SK-N-SH (cell line): ENCODE results near the gene LDHD. TPM values are rescaled to one million over a fixed set of nuclear protein-coding genes. Genes with fewer than 3 reads are reported as not detected.

Source experiments
- CTCF ChIA-PET: fragments of 300-600, 350-600 bp; formaldehyde crosslinking; extraction: SDS; loops from one replicate; lab custom pipeline; 2021; lab: Yijun Ruan, JAX
- POLR2A ChIA-PET: fragments of 350-600 bp; sonication (Branson Sonifier 250); formaldehyde crosslinking; extraction: SDS; loops from one replicate; lab custom pipeline; 2020; ENCODE audit warnings: antibody characterized with exemption, inconsistent platforms; lab: Yijun Ruan, JAX
- DNase-seq: peaks from one replicate; pipeline ENCODE4 v3.0.0; 2012
- H2AFZ ChIP-seq: fragments of 200-600 bp; sonication (generic); 2 replicates; pipeline ENCODE4 v1.8.1; 2016; ENCODE audit warnings: antibody characterized with exemption, mild to moderate bottlenecking, low read depth
- H3F3A ChIP-seq: fragments of 200-600 bp; sonication (generic); replicated peaks from 2 replicates; pipeline ENCODE3; 2016; ENCODE audit warnings: antibody characterized with exemption, mild to moderate bottlenecking; ENCODE audit not compliant: insufficient read depth
- H3K27ac ChIP-seq, 2 experiments: fragments of 200-500 bp in 1 of 2; fragments of 200-600 bp in 1 of 2; sonication (Bioruptor generic) in 1 of 2; sonication (generic), shearing (Covaris generic) in 1 of 2; 2 replicates each; pipeline versions ENCODE4 v1.5.1 to v1.6.1; 2014 to 2016; ENCODE audit warnings: low read depth in 2 of 2, inconsistent platforms in 1 of 2, low read length in 1 of 2, mild to moderate bottlenecking in 1 of 2, mixed read lengths in 1 of 2
- H3K27me3 ChIP-seq: fragments of 200-600 bp; sonication (generic), shearing (Covaris generic); 2 replicates; pipeline ENCODE4 v1.6.1; 2016; ENCODE audit warnings: mixed run types; ENCODE audit not compliant: insufficient read depth
- H3K36me3 ChIP-seq, 2 experiments: fragments of 200-500 bp in 1 of 2; fragments of 200-600 bp in 1 of 2; sonication (Bioruptor generic) in 1 of 2; sonication (generic) in 1 of 2; replicated peaks in 1 of 2; 2 replicates each; pipeline versions ENCODE3 to v1.5.1; 2014 to 2016; ENCODE audit warnings: low read length in 1 of 2, mild to moderate bottlenecking in 1 of 2; ENCODE audit not compliant: insufficient read depth in 2 of 2, control insufficient read depth in 1 of 2
- H3K4me1 ChIP-seq, 2 experiments: fragments of 200-500 bp in 1 of 2; fragments of 200-600 bp in 1 of 2; sonication (Bioruptor generic) in 1 of 2; sonication (generic), shearing (Covaris generic) in 1 of 2; 2 replicates each; pipeline versions ENCODE4 v1.5.1 to v1.6.1; 2014 to 2016; ENCODE audit warnings: low read depth in 1 of 2, low read length in 1 of 2, mixed run types in 1 of 2; ENCODE audit not compliant: insufficient read depth in 2 of 2, control insufficient read depth in 1 of 2
- H3K4me2 ChIP-seq: fragments of 200-600 bp; sonication (generic), shearing (Covaris generic); 2 replicates; pipeline ENCODE4 v1.6.1; 2017; ENCODE audit warnings: mixed run types
- H3K4me3 ChIP-seq, 2 experiments: fragments of 200-500 bp in 1 of 2; fragments of 200-600 bp in 1 of 2; sonication (Bioruptor generic) in 1 of 2; sonication (generic), shearing (Covaris generic) in 1 of 2; 2 replicates each; pipeline versions ENCODE4 v1.5.1 to v1.8.1; 2014 to 2016; ENCODE audit warnings: low read depth in 2 of 2, inconsistent platforms in 1 of 2, low read length in 1 of 2, mild to moderate bottlenecking in 1 of 2, mixed read lengths in 1 of 2, moderate library complexity in 1 of 2
- H3K79me2 ChIP-seq: fragments of 200-600 bp; sonication (generic); 2 replicates; pipeline ENCODE4 v1.8.1; 2017; ENCODE audit warnings: mild to moderate bottlenecking; ENCODE audit not compliant: insufficient read depth
- H3K9ac ChIP-seq: fragments of 200-600 bp; sonication (generic); 2 replicates; pipeline ENCODE4 v1.6.1; 2017; ENCODE audit warnings: mixed run types
- H3K9me2 ChIP-seq: fragments of 200-600 bp; sonication (generic); 2 replicates; pipeline ENCODE4 v1.6.1; 2017; ENCODE audit warnings: mixed run types
- H3K9me3 ChIP-seq: fragments of 200-600 bp; sonication (generic); 2 replicates; pipeline ENCODE4 v1.6.1; 2017; ENCODE audit warnings: mixed run types, mild to moderate bottlenecking, moderate library complexity
- H4K20me1 ChIP-seq: fragments of 200-600 bp; sonication (generic); 2 replicates; pipeline ENCODE4 v1.6.1; 2017; ENCODE audit warnings: mild to moderate bottlenecking, mixed run types; ENCODE audit not compliant: insufficient read depth
- CHD2 ChIP-seq: fragments of 150-350 bp; IDR thresholded peaks from 2 replicates; pipeline ENCODE4 v1.6.1; 2018; ENCODE audit warnings: low read length; ENCODE audit not compliant: partially characterized antibody
- ELF1 ChIP-seq: IDR thresholded peaks from 2 replicates; pipeline ENCODE4 v1.4.0; 2012
- FOSL2 ChIP-seq: IDR thresholded peaks from 2 replicates; pipeline ENCODE4 v1.4.0; 2012; ENCODE audit warnings: low read depth, mild to moderate bottlenecking, moderate library complexity, borderline replicate concordance
- FOXJ3 ChIP-seq: sonication (generic); formaldehyde crosslinking; IDR thresholded peaks from 2 replicates; pipeline ENCODE4 v1.5.1; 2020; ENCODE audit warnings: mild to moderate bottlenecking, missing genetic modification reagents
- FOXM1 ChIP-seq: IDR thresholded peaks from 2 replicates; pipeline ENCODE4 v1.4.0; 2012; ENCODE audit warnings: low read depth, mild to moderate bottlenecking
- GABPA ChIP-seq: IDR thresholded peaks from 2 replicates; pipeline ENCODE4 v1.4.0; 2012; ENCODE audit warnings: low read depth, mild to moderate bottlenecking
- IRF3 ChIP-seq: fragments of 150-350 bp; IDR thresholded peaks from 2 replicates; pipeline ENCODE4 v1.6.1; 2016; ENCODE audit warnings: mild to moderate bottlenecking, low read depth, low read length
- JUND ChIP-seq: IDR thresholded peaks from 2 replicates; pipeline ENCODE4 v1.4.0; 2012
- NFIC ChIP-seq: IDR thresholded peaks from 2 replicates; pipeline ENCODE4 v1.4.0; 2012; ENCODE audit warnings: borderline replicate concordance
- NRF1 ChIP-seq: IDR thresholded peaks from 2 replicates; pipeline ENCODE4 v1.6.1; 2012; ENCODE audit warnings: low read depth, mild to moderate bottlenecking, low read length
- RAD21 ChIP-seq: IDR thresholded peaks from 2 replicates; pipeline ENCODE4 v1.6.1; 2012; ENCODE audit warnings: mild to moderate bottlenecking, low read length
- SIN3A ChIP-seq: IDR thresholded peaks from 2 replicates; pipeline ENCODE4 v1.6.1; 2012; ENCODE audit warnings: low read depth, mild to moderate bottlenecking, low read length, moderate library complexity, borderline replicate concordance
- SMC3 ChIP-seq: IDR thresholded peaks from 2 replicates; pipeline ENCODE4 v1.6.1; 2012; ENCODE audit warnings: low read depth, low read length, improper control_type of control experiment
- TCF12 ChIP-seq: IDR thresholded peaks from 2 replicates; pipeline ENCODE4 v1.4.0; 2012
- USF2 ChIP-seq: fragments of 150-350 bp; IDR thresholded peaks from 2 replicates; pipeline ENCODE4 v1.6.1; 2017; ENCODE audit warnings: antibody characterized with exemption, low read length, low read depth, borderline replicate concordance
- WGBS: methylation state at CpG from one replicate; pipeline ENCODE4 v1.1.6; 2017; ENCODE audit warnings: low lambda C conversion rate; 5-methylcytosine and 5-hydroxymethylcytosine counted together
- polyA plus RNA-seq, 3 experiments: library from polyadenylated mRNA; depleted of rRNA; stranded (reverse); fragments of >200 nt; gene quantifications; 2 replicates each; pipeline ENCODE4 v1.2.3, GENCODE V29; 2012
- TF ChIP-seq, protein P1 (sequence below): IDR thresholded peaks from 2 replicates; pipeline ENCODE4 v1.6.1; 2012; ENCODE audit warnings: mild to moderate bottlenecking, low read depth, low read length, moderate library complexity
- TF ChIP-seq, protein P2 (sequence below): IDR thresholded peaks from 2 replicates; pipeline ENCODE4; 2012

LDHD gene
- polyA plus RNA-seq, 1 of the 3 experiments (the other 2 are of a cell fraction) = 0.53 TPM

- Histone ChIP-seq H3K79me2 (0 out of 2 replicates have a peak, but pooled peaks cover 11% of the 10 kb centered on the region), H3K36me3 (no peaks in the 10 kb centered on the region), H3K4me3 (no peak overlapping the region), H3K4me1 (peaks cover 41 to 66% of the 10 kb centered on the region in 2 experiments; a peak in 3 of 4 replicates), H3K9me2 (no peaks in the 10 kb centered on the region), H2AFZ (no peak overlapping the region), H3K9ac (no peak overlapping the region), H3F3A (peaks cover 25% of the 10 kb centered on the region), H3K4me2 (no peak overlapping the region), H4K20me1 (0 out of 2 replicates have a peak, but pooled peaks cover 2% of the 10 kb centered on the region), H3K9me3 (no peaks in the 10 kb centered on the region), H3K27me3 (no peaks in the 10 kb centered on the region), H3K27ac (peak overlapping the region; percentile 8 to 97; a peak in 3 of 4 replicates)
- CTCF ChIA-PET = interaction anchor here (0.8 to 8.5 kb wide), 6 partner anchors 10 to 122 kb away, joined by 3 to 182 read pairs (median 4); partner anchors contain the start of genes WDR59 and ZNRF1
- TF ChIP-seq, protein P1, sequence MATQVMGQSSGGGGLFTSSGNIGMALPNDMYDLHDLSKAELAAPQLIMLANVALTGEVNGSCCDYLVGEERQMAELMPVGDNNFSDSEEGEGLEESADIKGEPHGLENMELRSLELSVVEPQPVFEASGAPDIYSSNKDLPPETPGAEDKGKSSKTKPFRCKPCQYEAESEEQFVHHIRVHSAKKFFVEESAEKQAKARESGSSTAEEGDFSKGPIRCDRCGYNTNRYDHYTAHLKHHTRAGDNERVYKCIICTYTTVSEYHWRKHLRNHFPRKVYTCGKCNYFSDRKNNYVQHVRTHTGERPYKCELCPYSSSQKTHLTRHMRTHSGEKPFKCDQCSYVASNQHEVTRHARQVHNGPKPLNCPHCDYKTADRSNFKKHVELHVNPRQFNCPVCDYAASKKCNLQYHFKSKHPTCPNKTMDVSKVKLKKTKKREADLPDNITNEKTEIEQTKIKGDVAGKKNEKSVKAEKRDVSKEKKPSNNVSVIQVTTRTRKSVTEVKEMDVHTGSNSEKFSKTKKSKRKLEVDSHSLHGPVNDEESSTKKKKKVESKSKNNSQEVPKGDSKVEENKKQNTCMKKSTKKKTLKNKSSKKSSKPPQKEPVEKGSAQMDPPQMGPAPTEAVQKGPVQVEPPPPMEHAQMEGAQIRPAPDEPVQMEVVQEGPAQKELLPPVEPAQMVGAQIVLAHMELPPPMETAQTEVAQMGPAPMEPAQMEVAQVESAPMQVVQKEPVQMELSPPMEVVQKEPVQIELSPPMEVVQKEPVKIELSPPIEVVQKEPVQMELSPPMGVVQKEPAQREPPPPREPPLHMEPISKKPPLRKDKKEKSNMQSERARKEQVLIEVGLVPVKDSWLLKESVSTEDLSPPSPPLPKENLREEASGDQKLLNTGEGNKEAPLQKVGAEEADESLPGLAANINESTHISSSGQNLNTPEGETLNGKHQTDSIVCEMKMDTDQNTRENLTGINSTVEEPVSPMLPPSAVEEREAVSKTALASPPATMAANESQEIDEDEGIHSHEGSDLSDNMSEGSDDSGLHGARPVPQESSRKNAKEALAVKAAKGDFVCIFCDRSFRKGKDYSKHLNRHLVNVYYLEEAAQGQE = peak; percentile 67
- TF ChIP-seq NFIC = no peak
- WGBS = 90% methylated on average over 18 of the region's 20 CpGs
- DNase-seq = no peak
- POLR2A ChIA-PET = interaction anchor here (0.7 to 1.2 kb wide), 4 partner anchors 10 to 108 kb away, joined by 3 to 5 read pairs (median 4); partner anchors contain the start of genes LDHD and ZNRF1
These were observed 10.0 kb downstream of the LDHD start for GRCh38 chr16:75106351-75107274.

DNA sequence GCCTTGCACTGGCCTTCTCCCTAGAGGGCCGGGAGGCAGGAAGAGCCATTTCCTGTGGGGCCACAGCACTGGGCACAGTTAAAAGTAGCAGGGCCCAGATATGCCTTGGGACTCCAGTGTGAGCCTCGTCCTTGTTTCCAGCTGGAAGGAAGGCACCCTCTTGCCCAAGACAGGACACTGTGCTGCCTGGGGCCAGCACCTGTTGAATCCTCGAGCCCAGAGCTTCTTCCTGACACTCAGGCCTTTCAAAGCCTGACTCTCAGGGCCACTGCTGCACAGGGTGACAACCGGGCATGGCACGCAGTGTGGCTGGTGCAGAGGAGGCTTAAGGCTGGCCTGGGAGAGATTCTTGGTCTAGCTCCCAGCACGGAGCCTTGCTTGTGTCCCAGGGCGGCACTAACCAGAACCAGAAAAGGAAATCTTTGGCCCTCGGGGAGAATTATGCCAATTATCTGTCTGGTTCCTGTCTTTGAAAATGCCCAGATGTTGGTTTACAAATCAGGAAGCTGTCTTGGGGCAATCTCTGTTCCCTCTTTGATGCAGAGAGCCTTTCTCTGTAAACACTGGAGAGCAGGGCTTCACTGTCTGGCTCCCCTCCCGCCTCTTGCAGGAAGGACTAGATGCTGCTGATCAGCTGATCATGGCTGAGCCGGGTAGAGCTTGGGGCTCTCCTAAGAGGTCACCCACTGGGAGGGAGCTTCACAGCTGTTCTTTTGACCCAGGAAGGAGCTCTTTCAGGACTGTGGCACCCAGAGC is 11.1 kb downstream of the LDHD start:
- 39% methylated on average over 6 of the region's 10 CpGs for WGBS
- H3K9ac ChIP-seq = no peak overlapping the region
- peak; percentile 17 for TF ChIP-seq RAD21
- TF ChIP-seq CHD2 = peak; percentile 72
- no peak for TF ChIP-seq FOXM1
- TF ChIP-seq ELF1 = no peak
- no peak for TF ChIP-seq GABPA
- TF ChIP-seq SMC3 = 0 out of 2 replicates have a peak, but pooled peaks have one; percentile 3
- no peak for TF ChIP-seq USF2
- TF ChIP-seq IRF3 = no peak
- TF ChIP-seq, protein P2, sequence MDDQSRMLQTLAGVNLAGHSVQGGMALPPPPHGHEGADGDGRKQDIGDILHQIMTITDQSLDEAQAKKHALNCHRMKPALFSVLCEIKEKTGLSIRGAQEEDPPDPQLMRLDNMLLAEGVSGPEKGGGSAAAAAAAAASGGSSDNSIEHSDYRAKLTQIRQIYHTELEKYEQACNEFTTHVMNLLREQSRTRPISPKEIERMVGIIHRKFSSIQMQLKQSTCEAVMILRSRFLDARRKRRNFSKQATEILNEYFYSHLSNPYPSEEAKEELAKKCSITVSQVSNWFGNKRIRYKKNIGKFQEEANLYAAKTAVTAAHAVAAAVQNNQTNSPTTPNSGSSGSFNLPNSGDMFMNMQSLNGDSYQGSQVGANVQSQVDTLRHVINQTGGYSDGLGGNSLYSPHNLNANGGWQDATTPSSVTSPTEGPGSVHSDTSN = peak; percentile 39
- TF ChIP-seq NRF1 = no peak
- TF ChIP-seq SIN3A = no peak
- no peak for TF ChIP-seq JUND
- peak; percentile 93 for TF ChIP-seq FOXJ3 (CRISPR knock-in tag)
- no peak for TF ChIP-seq FOSL2
- TF ChIP-seq TCF12 = peak; percentile 75

More for the DNA sequence above, 11.1 kb downstream of the LDHD start:
- ChIA-PET CTCF (interaction anchor here (0.7 to 2.8 kb wide), 8 partner anchors 8 to 121 kb away, joined by 3 to 28 read pairs (median 3); partner anchors contain the start of genes WDR59 and ZNRF1), POLR2A (interaction anchor here (0.7 to 1.2 kb wide), 5 partner anchors 11 to 107 kb away, joined by 3 to 5 read pairs (median 4); partner anchors contain the start of genes LDHD and ZNRF1)
- Histone ChIP-seq H4K20me1 (0 out of 2 replicates have a peak, but pooled peaks cover 2% of the 10 kb centered on the region), H3F3A (peaks cover 18% of the 10 kb centered on the region), H3K4me3 (no peak overlapping the region; a peak in 1 of 4 replicates), H3K9me2 (no peaks in the 10 kb centered on the region), H3K4me2 (no peak overlapping the region), H3K4me1 (peaks cover 38 to 54% of the 10 kb centered on the region in 2 experiments; a peak in 3 of 4 replicates), H3K79me2 (0 out of 2 replicates have a peak, but pooled peaks cover 11% of the 10 kb centered on the region), H3K27ac (peak overlapping the region; percentile 8 to 97; a peak in 3 of 4 replicates), H3K27me3 (no peaks in the 10 kb centered on the region), H3K36me3 (no peaks in the 10 kb centered on the region), H2AFZ (no peak overlapping the region), H3K9me3 (no peaks in the 10 kb centered on the region)
- peak; percentile 84 for DNase-seq
